Mesenchymal stem cell (in vitro differentiated cells and primary cell): Measurements from ENCODE around the gene AKAP6.

ENCODE experiments used
- DNase-seq: peaks from one replicate; pipeline ENCODE4 v3.0.0-alpha.2; 2013
- H2AFZ ChIP-seq: one replicate; pipeline ENCODE4 v1.6.1; 2013; ENCODE audit warnings: low read depth, mild to moderate bottlenecking, control low read depth, inconsistent platforms, low read length, moderate library complexity
- H2AK5ac ChIP-seq: 2 replicates; pipeline ENCODE4 v1.6.1; 2013; ENCODE audit warnings: low read length, moderate library complexity, mild to moderate bottlenecking, inconsistent platforms; ENCODE audit not compliant: severe bottlenecking
- H2BK120ac ChIP-seq: one replicate; pipeline ENCODE4 v1.6.1; 2013; ENCODE audit warnings: low read depth, mild to moderate bottlenecking, inconsistent platforms, low read length, moderate library complexity
- H2BK12ac ChIP-seq, 2 experiments: one replicate each; pipeline ENCODE4 v1.6.1; 2013; ENCODE audit warnings: inconsistent platforms in 2 of 2, low read length in 2 of 2, mild to moderate bottlenecking in 2 of 2, moderate library complexity in 2 of 2, control low read depth in 1 of 2
- H2BK15ac ChIP-seq: one replicate; pipeline ENCODE4 v1.6.1; 2013; ENCODE audit warnings: mild to moderate bottlenecking, low read depth, inconsistent platforms; ENCODE audit not compliant: poor library complexity, severe bottlenecking
- H2BK5ac ChIP-seq: 2 replicates; pipeline ENCODE4 v1.6.1; 2013; ENCODE audit warnings: low read depth, mild to moderate bottlenecking, low read length, control low read depth, inconsistent platforms; ENCODE audit not compliant: poor library complexity, severe bottlenecking
- H3K14ac ChIP-seq, 2 experiments: one replicate each; pipeline ENCODE4 v1.6.1; 2013; ENCODE audit warnings: inconsistent platforms in 2 of 2, low read length in 2 of 2, control low read depth in 1 of 2, mild to moderate bottlenecking in 1 of 2, moderate library complexity in 1 of 2
- H3K18ac ChIP-seq, 2 experiments: one replicate each; pipeline ENCODE4 v1.6.1; 2013; ENCODE audit warnings: inconsistent platforms in 2 of 2, low read length in 2 of 2, control low read depth in 1 of 2, low read depth in 1 of 2, mild to moderate bottlenecking in 1 of 2
- H3K23ac ChIP-seq, 2 experiments: one replicate each; pipeline ENCODE4 v1.6.1; 2013; ENCODE audit warnings: inconsistent platforms in 2 of 2, low read length in 2 of 2, mild to moderate bottlenecking in 2 of 2, moderate library complexity in 2 of 2, control low read depth in 1 of 2
- H3K27ac ChIP-seq: 2 replicates; pipeline ENCODE4 v1.5.1; 2013; ENCODE audit warnings: mild to moderate bottlenecking, moderate library complexity, low read length, control low read depth, inconsistent platforms; ENCODE audit not compliant: poor library complexity, severe bottlenecking
- H3K27me3 ChIP-seq, 2 experiments: 2 replicates each; pipeline versions ENCODE4 v1.6.1 to v1.7.0; 2013; ENCODE audit warnings: low read length in 2 of 2, mild to moderate bottlenecking in 2 of 2, moderate library complexity in 2 of 2, control low read depth in 1 of 2, inconsistent platforms in 1 of 2; ENCODE audit not compliant: control insufficient read depth in 1 of 2, insufficient read depth in 1 of 2
- H3K36me3 ChIP-seq, 2 experiments: 2 replicates each; pipeline versions ENCODE4 v1.6.1 to v1.7.0; 2013; ENCODE audit warnings: low read length in 2 of 2, control low read depth in 1 of 2, inconsistent platforms in 1 of 2, low read depth in 1 of 2, mild to moderate bottlenecking in 1 of 2; ENCODE audit not compliant: insufficient read depth in 2 of 2, control insufficient read depth in 1 of 2
- H3K4ac ChIP-seq, 2 experiments: one replicate each; pipeline ENCODE4 v1.6.1; 2013; ENCODE audit warnings: inconsistent platforms in 2 of 2, low read length in 2 of 2, mild to moderate bottlenecking in 2 of 2, moderate library complexity in 2 of 2, control low read depth in 1 of 2, low read depth in 1 of 2
- H3K4me1 ChIP-seq: 2 replicates; pipeline ENCODE4 v1.6.1; 2013; ENCODE audit warnings: low read depth, low read length, control low read depth; ENCODE audit not compliant: control insufficient read depth, insufficient read depth
- H3K4me2 ChIP-seq: 2 replicates; pipeline ENCODE4 v1.6.1; 2013; ENCODE audit warnings: low read length, mild to moderate bottlenecking, inconsistent platforms; ENCODE audit not compliant: poor library complexity, severe bottlenecking
- H3K4me3 ChIP-seq, 2 experiments: 2 replicates each; pipeline versions ENCODE4 v1.5.1 to v1.7.0; 2013; ENCODE audit warnings: low read length in 2 of 2, mild to moderate bottlenecking in 2 of 2, control low read depth in 1 of 2, low read depth in 1 of 2; ENCODE audit not compliant: insufficient read depth in 1 of 2
- H3K79me1 ChIP-seq: replicated peaks from 2 replicates; pipeline ENCODE4 v1.6.1; 2013; ENCODE audit warnings: mild to moderate bottlenecking, control low read depth, low read length, inconsistent platforms; ENCODE audit not compliant: poor library complexity, severe bottlenecking
- H3K9ac ChIP-seq: 2 replicates; pipeline ENCODE4 v1.7.0; 2013; ENCODE audit warnings: mild to moderate bottlenecking, low read length, moderate library complexity
- H3K9me3 ChIP-seq: 2 replicates; pipeline ENCODE4 v1.7.0; 2013; ENCODE audit warnings: mild to moderate bottlenecking, low read length; ENCODE audit not compliant: control insufficient read depth
- H4K8ac ChIP-seq: one replicate; pipeline ENCODE4 v1.6.1; 2013; ENCODE audit warnings: inconsistent platforms, mild to moderate bottlenecking, low read length, moderate library complexity
- H4K91ac ChIP-seq: one replicate; pipeline ENCODE4 v1.6.1; 2013; ENCODE audit warnings: mild to moderate bottlenecking, low read length, inconsistent platforms
- WGBS: methylation state at CpG from one replicate; pipeline ENCODE4 v1.1.7; 2013; ENCODE audit warnings: mixed read lengths; 5-methylcytosine and 5-hydroxymethylcytosine counted together

The AKAP6 gene

GRCh38 chr14:32471181-32471580 is 142.1 kb downstream of the AKAP6 start:
- Histone ChIP-seq H3K9me3 (no peaks in the 10 kb centered on the region), H3K4me2 (no peak overlapping the region), H3K27me3 (no peaks in the 10 kb centered on the region), H2BK12ac (no peak overlapping the region), H3K36me3 (no peaks in the 10 kb centered on the region), H2AFZ (no peak overlapping the region), H3K27ac (no peak overlapping the region), H4K91ac (no peak overlapping the region), H3K4me3 (no peak overlapping the region), H2BK15ac (no peak overlapping the region), H3K4me1 (peaks cover 9% of the 10 kb centered on the region), H2BK5ac (no peak overlapping the region), H2AK5ac (no peak overlapping the region), H4K8ac (no peak overlapping the region), H3K4ac (no peak overlapping the region), H3K14ac (no peak overlapping the region), H3K18ac (no peak overlapping the region), H3K23ac (no peak overlapping the region), H3K79me1 (no peaks in the 10 kb centered on the region), H2BK120ac (no peak overlapping the region), H3K9ac (no peak overlapping the region)
- 96% methylated on average over 3 of the region's 4 CpGs for WGBS
- no peak for DNase-seq

GRCh38 chr14:32472076-32472475 is 143.0 kb downstream of the AKAP6 start:
- Histone ChIP-seq H2AFZ (no peak overlapping the region), H2BK120ac (no peak overlapping the region), H3K9ac (no peak overlapping the region), H2AK5ac (peak overlapping the region; percentile 63), H3K4me3 (no peak overlapping the region), H3K4me2 (no peak overlapping the region), H3K36me3 (no peaks in the 10 kb centered on the region), H3K9me3 (no peaks in the 10 kb centered on the region), H3K27ac (peak overlapping the region; percentile 87), H3K4me1 (peaks cover 9% of the 10 kb centered on the region), H4K91ac (no peak overlapping the region), H2BK15ac (no peak overlapping the region), H4K8ac (no peak overlapping the region), H3K23ac (no peak overlapping the region), H3K4ac (peak overlapping the region; percentile 40 to 48), H2BK12ac (peak overlapping the region in 1 of 2 experiments; percentile 67), H3K18ac (no peak overlapping the region), H3K27me3 (no peaks in the 10 kb centered on the region), H3K14ac (no peak overlapping the region), H2BK5ac (no peak overlapping the region), H3K79me1 (no peaks in the 10 kb centered on the region)
- DNase-seq: no peak
- no CpG with 5 or more reads among the region's 1 CpG for WGBS

GRCh38 chr14:32472512-32473463 is 143.7 kb downstream of the AKAP6 start:
- Histone ChIP-seq H3K14ac (no peak overlapping the region), H3K9ac (peak overlapping the region; percentile 65), H2BK12ac (peak overlapping the region in 1 of 2 experiments; percentile 29), H3K27me3 (no peaks in the 10 kb centered on the region), H3K36me3 (no peaks in the 10 kb centered on the region), H2AFZ (no peak overlapping the region), H3K4me2 (no peak overlapping the region), H3K23ac (no peak overlapping the region), H3K9me3 (no peaks in the 10 kb centered on the region), H3K79me1 (no peaks in the 10 kb centered on the region), H4K8ac (peak overlapping the region; percentile 8), H3K4ac (peak overlapping the region in 1 of 2 experiments; percentile 46), H2AK5ac (peak overlapping the region; percentile 96), H3K27ac (peak overlapping the region; percentile 99), H3K4me3 (no peak overlapping the region), H3K18ac (peak overlapping the region in 1 of 2 experiments; percentile 21), H2BK5ac (peak overlapping the region; percentile 87), H4K91ac (no peak overlapping the region), H2BK15ac (no peak overlapping the region), H3K4me1 (peaks cover 9% of the 10 kb centered on the region), H2BK120ac (no peak overlapping the region)
- 59% methylated on average over 4 of the region's 4 CpGs for WGBS
- peak; percentile 28 for DNase-seq

GRCh38 chr14:32473464-32473855 is 144.4 kb downstream of the AKAP6 start:
- Histone ChIP-seq H3K27ac (peak overlapping the region; percentile 99), H4K91ac (no peak overlapping the region), H3K36me3 (no peaks in the 10 kb centered on the region), H3K23ac (no peak overlapping the region), H3K14ac (no peak overlapping the region), H2BK5ac (no peak overlapping the region), H2BK12ac (peak overlapping the region in 1 of 2 experiments; percentile 28), H3K4me2 (peak overlapping the region; percentile 12), H3K79me1 (no peaks in the 10 kb centered on the region), H3K9ac (peak overlapping the region; percentile 65), H3K18ac (peak overlapping the region in 1 of 2 experiments; percentile 8), H2BK15ac (no peak overlapping the region), H2AK5ac (no peak overlapping the region), H3K4ac (no peak overlapping the region), H3K27me3 (no peaks in the 10 kb centered on the region), H2BK120ac (no peak overlapping the region), H3K4me1 (peaks cover 9% of the 10 kb centered on the region), H3K9me3 (no peaks in the 10 kb centered on the region), H2AFZ (no peak overlapping the region), H3K4me3 (no peak overlapping the region), H4K8ac (no peak overlapping the region)
- DNase-seq: no peak
- WGBS: 73% methylated on average over 3 of the region's 3 CpGs
